Psoas muscle (tissue), 8 donors: ENCODE results near the gene SYCE1. TPM values are rescaled to one million over a fixed set of nuclear protein-coding genes. Genes with fewer than 3 reads are reported as not detected.
"Not testable (repeated sequence)": the region's sequence is repeated elsewhere in the genome, so short reads cannot be mapped to it uniquely, and the experiment has no call there.

ENCODE experiments used
- ATAC-seq, 4 donors: fragments of 200-7000 bp; cut with Tn5 transposase; one replicate each; pipeline ENCODE4 v1.9.1; 2020; ENCODE audit warnings: moderate library complexity in 3 of 4, mild to moderate bottlenecking in 2 of 4
- DNase-seq, 2 donors: peaks; one replicate each; pipeline ENCODE4 v3.0.0-alpha.2; 2020
- H3K27ac ChIP-seq: fragments of 200-600 bp; one replicate; pipeline ENCODE4 v1.8.0; 2022
- H3K27me3 ChIP-seq, 3 donors: fragments of 200-600 bp in 1 of 3; one replicate each; pipeline versions ENCODE4 v1.6.1 to v1.8.0; 2013 to 2022; ENCODE audit warnings: low read length in 2 of 3, mild to moderate bottlenecking in 2 of 3, moderate library complexity in 1 of 3; ENCODE audit not compliant: insufficient read depth in 3 of 3
- H3K36me3 ChIP-seq, 2 donors: fragments of 200-600 bp in 1 of 2; one replicate each; pipeline versions ENCODE4 v1.6.1 to v1.8.0; 2013 to 2022; ENCODE audit warnings: low read depth in 1 of 2, mild to moderate bottlenecking in 1 of 2, moderate library complexity in 1 of 2; ENCODE audit not compliant: insufficient read depth in 1 of 2
- H3K4me1 ChIP-seq: fragments of 200-600 bp; one replicate; pipeline ENCODE4 v1.8.0; 2022
- H3K4me3 ChIP-seq: fragments of 200-600 bp; one replicate; pipeline ENCODE4 v1.8.0; 2022; ENCODE audit warnings: mild to moderate bottlenecking
- H3K9me3 ChIP-seq: fragments of 200-600 bp; one replicate; pipeline ENCODE4 v1.8.0; 2022
- WGBS, 3 donors: extraction: QIAGEN DNeasy Blood & Tissue Kit; methylation state at CpG; one replicate each; pipeline versions ENCODE4 v1.1.6 to v1.1.7; 2013; 5-methylcytosine and 5-hydroxymethylcytosine counted together
- intact Hi-C, 2 donors: fragments of 100-400 bp; cut with DNase I; formaldehyde crosslinking; loops; one replicate each; pipeline versions ENCODE4 v1.11.0 to v1.14.2; 2022
- polyA plus RNA-seq, 3 donors: library from polyadenylated mRNA; stranded (reverse); fragments of 200-250 nt; gene quantifications; one replicate each; pipeline ENCODE4 v1.2.3, GENCODE V29; 2013
- total RNA-seq, 4 donors: library from RNA; stranded (reverse); fragmentation: NEBNext Ultra II Directional in 2 of 4; extraction: Animal tissue kit (Norgen Biotek cat#: 25700) in 2 of 4; gene quantifications; one replicate each; pipeline versions ENCODE4 v1.2.1 to v1.2.4, GENCODE V29; 2021 to 2023
- TF ChIP-seq, protein P1 (sequence below): fragments of 200-600 bp; IDR thresholded peaks from one replicate; pipeline ENCODE4 v1.8.0; 2022; ENCODE audit warnings: antibody characterized with exemption
- donor health status: healthy with polysubstance abuse.
- donor health status: DM: no; HTN: no; CAD: no; lungs with moderate emphysema.
- donor health status: Bipolar disorder and iron deficiency.
- donor health status: healthy.
- donor health status: DM: yes; HTN: yes; CAD: no.
- donor health status: DM: no; HTN: no; CAD: no.
- donor health status: DM: no; HTN: no; CAD: no.
- donor health status: DM: yes; HTN: yes; CAD: no.

The SYCE1 gene
- total and polyA plus RNA-seq, 7 donors, result 0.08 to 0.68 (median 0.38) TPM; not detected in 2

GRCh38 chr10:133608855-133609254 is 43.5 kb upstream of the SYCE1 start:
- H3K4me3 ChIP-seq, result no peak overlapping the region
- H3K36me3 ChIP-seq, result no peaks in the 10 kb centered on the region
- H3K4me1 ChIP-seq, result no peaks in the 10 kb centered on the region
- TF ChIP-seq, protein P1, sequence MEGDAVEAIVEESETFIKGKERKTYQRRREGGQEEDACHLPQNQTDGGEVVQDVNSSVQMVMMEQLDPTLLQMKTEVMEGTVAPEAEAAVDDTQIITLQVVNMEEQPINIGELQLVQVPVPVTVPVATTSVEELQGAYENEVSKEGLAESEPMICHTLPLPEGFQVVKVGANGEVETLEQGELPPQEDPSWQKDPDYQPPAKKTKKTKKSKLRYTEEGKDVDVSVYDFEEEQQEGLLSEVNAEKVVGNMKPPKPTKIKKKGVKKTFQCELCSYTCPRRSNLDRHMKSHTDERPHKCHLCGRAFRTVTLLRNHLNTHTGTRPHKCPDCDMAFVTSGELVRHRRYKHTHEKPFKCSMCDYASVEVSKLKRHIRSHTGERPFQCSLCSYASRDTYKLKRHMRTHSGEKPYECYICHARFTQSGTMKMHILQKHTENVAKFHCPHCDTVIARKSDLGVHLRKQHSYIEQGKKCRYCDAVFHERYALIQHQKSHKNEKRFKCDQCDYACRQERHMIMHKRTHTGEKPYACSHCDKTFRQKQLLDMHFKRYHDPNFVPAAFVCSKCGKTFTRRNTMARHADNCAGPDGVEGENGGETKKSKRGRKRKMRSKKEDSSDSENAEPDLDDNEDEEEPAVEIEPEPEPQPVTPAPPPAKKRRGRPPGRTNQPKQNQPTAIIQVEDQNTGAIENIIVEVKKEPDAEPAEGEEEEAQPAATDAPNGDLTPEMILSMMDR, result peak; percentile 37
- H3K9me3 ChIP-seq, result no peaks in the 10 kb centered on the region
- intact Hi-C loops, result loop anchor here in 1 of 2 donors (5.0 kb wide), 1 partner anchor 282 kb away; no protein-coding TSS in a partner anchor
- DNase-seq (no peak), ATAC-seq (no peak)
- 5 to 47% (median 6%) methylated on average over 3 of the region's 3 CpGs for WGBS, 3 donors
- no peak overlapping the region for H3K27ac ChIP-seq
- H3K27me3 ChIP-seq, result peaks cover 2 to 17% (median 4%) of the 10 kb centered on the region in 3 donors

- H3K4me1 ChIP-seq, H3K4me3 ChIP-seq, H3K27ac ChIP-seq, H3K36me3 ChIP-seq, ATAC-seq, H3K9me3 ChIP-seq, DNase-seq, intact Hi-C loops: not testable (repeated sequence)
- 55 to 59% (median 55%) methylated on average over 2 of the region's 2 CpGs for WGBS, 3 donors
- peaks cover 4 to 23% (median 5%) of the 10 kb centered on the region in 3 donors for H3K27me3 ChIP-seq
Measured at GRCh38 chr10:133603434-133603833, 38.1 kb upstream of the SYCE1 start.

DNA sequence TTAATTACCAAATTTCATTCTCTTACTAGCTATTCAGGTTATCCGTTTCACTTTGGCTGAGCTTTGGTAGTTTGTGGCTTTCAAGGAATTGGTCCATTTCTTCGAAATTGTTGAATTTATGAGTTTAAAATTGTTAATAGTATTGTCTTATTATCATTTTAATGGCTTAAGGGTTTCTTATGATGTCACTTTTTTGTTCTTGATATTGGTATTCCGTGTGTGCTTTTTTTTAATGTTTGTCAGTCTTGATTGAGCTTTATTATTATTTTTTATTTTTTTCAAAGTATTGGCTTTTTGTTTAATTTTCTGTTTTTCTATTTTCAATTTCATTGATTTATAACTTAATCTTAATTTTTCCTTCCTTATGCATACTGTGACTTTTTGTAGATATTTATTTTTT is 35.3 kb upstream of the SYCE1 start:
- no peaks in the 10 kb centered on the region for H3K9me3 ChIP-seq
- intact Hi-C loops, result no loop called here
- H3K27ac ChIP-seq, result no peak overlapping the region
- H3K27me3 ChIP-seq, result peaks cover 5 to 11% (median 7%) of the 10 kb centered on the region in 3 donors
- H3K4me3 ChIP-seq, result no peak overlapping the region
- TF ChIP-seq, protein P1, result no peak
- DNase-seq (no peak), ATAC-seq (no peak)
- 47 to 60% (median 58%) methylated on average over 3 of the region's 3 CpGs for WGBS, 3 donors
- H3K36me3 ChIP-seq, result no peaks in the 10 kb centered on the region
- no peaks in the 10 kb centered on the region for H3K4me1 ChIP-seq

GRCh38 chr10:133599869-133600268 is 34.5 kb upstream of the SYCE1 start:
- intact Hi-C loops, H3K4me3 ChIP-seq, H3K4me1 ChIP-seq, DNase-seq, H3K36me3 ChIP-seq, ATAC-seq, H3K9me3 ChIP-seq, H3K27ac ChIP-seq: not testable (repeated sequence)
- peaks cover 3 to 11% (median 5%) of the 10 kb centered on the region in 3 donors for H3K27me3 ChIP-seq
- 79 to 84% (median 81%) methylated on average over 8 of the region's 8 CpGs for WGBS, 3 donors

DNA sequence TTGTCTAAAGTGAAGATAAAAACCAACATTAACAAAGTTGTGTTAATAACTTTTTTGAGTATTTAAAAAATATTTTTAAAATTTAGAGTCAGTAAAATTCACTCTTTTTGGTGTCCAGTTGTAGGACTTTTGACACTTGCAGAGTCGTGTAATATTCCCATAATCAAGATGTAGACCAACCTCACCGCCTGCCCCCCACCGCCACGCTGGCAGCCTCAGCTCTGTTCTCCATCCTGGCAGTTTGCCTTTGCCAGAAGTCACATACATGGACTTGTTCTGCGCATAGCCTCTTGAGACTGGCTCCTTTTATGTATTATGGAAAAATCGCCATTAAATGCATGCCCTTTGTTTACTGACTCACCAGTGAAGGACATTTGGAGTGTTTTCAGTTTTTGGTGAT is 27.3 kb upstream of the SYCE1 start:
- no peak for ATAC-seq
- Histone ChIP-seq H3K27ac (no peak overlapping the region), H3K4me1 (no peaks in the 10 kb centered on the region), H3K4me3 (no peak overlapping the region), H3K36me3 (no peaks in the 10 kb centered on the region), H3K27me3 (peaks cover 0 to 13% (median under 1%) of the 10 kb centered on the region in 3 donors), H3K9me3 (no peaks in the 10 kb centered on the region)
- no peak for DNase-seq
- intact Hi-C loops, result no loop called here
- TF ChIP-seq, protein P1, result no peak
- 68 to 71% (median 69%) methylated on average over 6 of the region's 6 CpGs for WGBS, 3 donors

GRCh38 chr10:133590970-133591359 is 25.6 kb upstream of the SYCE1 start:
- Histone ChIP-seq H3K9me3 (no peaks in the 10 kb centered on the region), H3K27me3 (peaks cover 0 to 13% (median 0%) of the 10 kb centered on the region in 3 donors), H3K36me3 (no peaks in the 10 kb centered on the region), H3K4me3 (no peak overlapping the region), H3K4me1 (no peaks in the 10 kb centered on the region), H3K27ac (no peak overlapping the region)
- no peak for DNase-seq
- intact Hi-C loops, result no loop called here
- WGBS, 3 donors, result 73 to 81% (median 77%) methylated on average over 10 of the region's 10 CpGs
- TF ChIP-seq, protein P1, result no peak
- ATAC-seq, result no peak
